Keratinocyte (primary cell): Measurements from ENCODE around the gene CFAP57. TPM values are rescaled to one million over a fixed set of nuclear protein-coding genes. Genes with fewer than 3 reads are reported as not detected.

Experiments
- DNase-seq: peaks from one replicate; pipeline ENCODE4 v3.0.0-alpha.2; 2011; ENCODE audit warnings: low read depth, missing footprints, low spot score
- FAIRE-seq: peaks from 2 replicates; lab custom pipeline; 2011; peaks lifted over from hg19 to GRCh38; lab: Jason Lieb, UNC
- H2AFZ ChIP-seq: 2 replicates; pipeline ENCODE4 v1.6.0; 2012; ENCODE audit warnings: low read length, control low read depth, inconsistent platforms; ENCODE audit not compliant: control insufficient read depth
- H3K27ac ChIP-seq: 2 replicates; pipeline ENCODE4 v1.5.1; 2011; ENCODE audit warnings: low read length; ENCODE audit not compliant: control insufficient read depth, insufficient read depth
- H3K27me3 ChIP-seq: 3 replicates; pipeline ENCODE4 v1.6.0; 2011; ENCODE audit warnings: low read length; ENCODE audit not compliant: control insufficient read depth, insufficient read depth; ENCODE audit errors: extremely low read depth
- H3K36me3 ChIP-seq, 2 experiments: 2 replicates in 1 of 2; 3 replicates in 1 of 2; pipeline ENCODE4 v1.5.1; 2011; ENCODE audit warnings: low read length in 2 of 2, mild to moderate bottlenecking in 1 of 2; ENCODE audit not compliant: control insufficient read depth in 2 of 2, insufficient read depth in 2 of 2; ENCODE audit errors: extremely low read depth in 1 of 2
- H3K4me1 ChIP-seq: 3 replicates; pipeline ENCODE4 v1.5.1; 2011; ENCODE audit warnings: low read length; ENCODE audit not compliant: control insufficient read depth, insufficient read depth; ENCODE audit errors: extremely low read depth
- H3K4me2 ChIP-seq: 3 replicates; pipeline ENCODE4 v1.6.0; 2011; ENCODE audit warnings: low read depth, low read length; ENCODE audit not compliant: control insufficient read depth, insufficient read depth; ENCODE audit errors: extremely low read depth
- H3K4me3 ChIP-seq, 3 experiments: fragments of 200-600 bp in 1 of 3; sonication (generic) in 1 of 3; 2 replicates in 2 of 3; 3 replicates in 1 of 3; pipeline ENCODE4 v1.5.1; 2011 to 2016; ENCODE audit warnings: low read length in 3 of 3, mild to moderate bottlenecking in 3 of 3, control low read depth in 2 of 3, inconsistent platforms in 1 of 3, low read depth in 1 of 3, mixed read lengths in 1 of 3, mixed run types in 1 of 3, moderate library complexity in 1 of 3; ENCODE audit not compliant: control insufficient read depth in 2 of 3, insufficient read depth in 2 of 3; ENCODE audit errors: extremely low read depth in 1 of 3
- H3K79me2 ChIP-seq: 2 replicates; pipeline ENCODE4 v1.6.0; 2012; ENCODE audit warnings: low read length; ENCODE audit not compliant: control insufficient read depth, insufficient read depth
- H3K9ac ChIP-seq: 3 replicates; pipeline ENCODE4 v1.6.0; 2011; ENCODE audit warnings: low read length; ENCODE audit not compliant: control insufficient read depth, insufficient read depth; ENCODE audit errors: extremely low read depth
- H3K9me1 ChIP-seq: 3 replicates; pipeline ENCODE4 v1.6.0; 2011; ENCODE audit warnings: low read length; ENCODE audit not compliant: control insufficient read depth, insufficient read depth; ENCODE audit errors: extremely low read depth
- H3K9me3 ChIP-seq: 2 replicates; pipeline ENCODE4 v1.5.1; 2012; ENCODE audit warnings: low read depth, low read length; ENCODE audit not compliant: control insufficient read depth
- H4K20me1 ChIP-seq: 3 replicates; pipeline ENCODE4 v1.6.0; 2011; ENCODE audit warnings: low read length; ENCODE audit not compliant: control insufficient read depth, insufficient read depth; ENCODE audit errors: extremely low read depth
- EZH2 ChIP-seq: IDR thresholded peaks from one replicate; pipeline ENCODE4 v1.6.1; 2012; ENCODE audit warnings: inconsistent platforms, mild to moderate bottlenecking, low read length, moderate library complexity
- dilution Hi-C: fragments of 300-500 bp; cut with MboI; formaldehyde crosslinking; loops from one replicate; pipeline ENCODE4 v1.7.0; 2020; ENCODE audit warnings: low sequenced_read_pairs; ENCODE audit not compliant: extremely low pct_ligation_motif_present
- polyA plus RNA-seq, 5 experiments: library from polyadenylated mRNA; depleted of rRNA in 3 of 5; stranded (reverse) in 3 of 5; stranded (forward) in 1 of 5; unstranded in 1 of 5; fragments of >200 nt; gene quantifications; 1 replicate in 1 of 5; 2 replicates in 3 of 5; 3 replicates in 1 of 5; pipeline versions ENCODE4 v1.2.1 to v1.2.3, GENCODE V29; 2011 to 2012; ENCODE audit warnings: missing spikeins in 2 of 5, low read depth in 1 of 5, low replicate concordance in 1 of 5
- TF ChIP-seq, protein P1 (sequence below), 3 experiments: IDR thresholded peaks in 1 of 3; conservative IDR thresholded peaks in 1 of 3; optimal IDR thresholded peaks in 1 of 3; 2 replicates in 2 of 3; 3 replicates in 1 of 3; pipeline versions ENCODE3 to v1.5.1; 2011; ENCODE audit warnings: low read length in 3 of 3, mild to moderate bottlenecking in 3 of 3, moderate library complexity in 2 of 3, control low read depth in 1 of 3, inconsistent platforms in 1 of 3; ENCODE audit not compliant: insufficient read depth in 2 of 3; ENCODE audit errors: extremely low read depth in 1 of 3

CFAP57 gene
- polyA plus RNA-seq, 1 donor (not counting 4 experiments of a cell fraction or from before 2014, with no cell fraction given), result 0.39 TPM

DNA sequence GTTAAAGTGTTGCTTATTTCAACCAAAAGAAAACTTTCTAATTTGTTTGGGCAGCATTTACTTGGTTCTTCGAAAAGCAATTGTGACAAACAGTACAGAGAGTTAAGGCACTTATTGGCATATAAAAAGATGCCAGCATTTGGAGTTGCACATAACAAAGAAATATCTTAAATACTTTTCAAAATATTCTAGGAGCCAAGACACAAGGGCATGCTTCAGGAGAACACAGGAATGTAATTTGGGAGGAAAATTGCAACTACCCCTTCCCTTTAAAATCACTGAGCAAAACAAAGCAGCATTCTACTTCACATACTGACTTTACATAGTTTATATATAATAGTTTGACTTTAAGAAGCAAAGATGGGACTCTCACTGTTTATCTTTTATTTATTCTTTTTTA lies 124.1 kb downstream of the CFAP57 start:
- Histone ChIP-seq H3K9me1 (no peaks in the 10 kb centered on the region), H3K27ac (no peak overlapping the region), H3K9me3 (no peaks in the 10 kb centered on the region), H3K36me3 (no peaks in the 10 kb centered on the region), H3K4me1 (peaks cover 9% of the 10 kb centered on the region), H3K4me3 (no peak overlapping the region), H3K4me2 (no peak overlapping the region), H3K27me3 (no peaks in the 10 kb centered on the region), H2AFZ (no peak overlapping the region), H3K9ac (no peak overlapping the region), H3K79me2 (no peaks in the 10 kb centered on the region), H4K20me1 (no peaks in the 10 kb centered on the region)
- dilution Hi-C loops, result no loop called here
- DNase-seq (no peak), FAIRE-seq (no peak)
- TF ChIP-seq, protein P1, sequence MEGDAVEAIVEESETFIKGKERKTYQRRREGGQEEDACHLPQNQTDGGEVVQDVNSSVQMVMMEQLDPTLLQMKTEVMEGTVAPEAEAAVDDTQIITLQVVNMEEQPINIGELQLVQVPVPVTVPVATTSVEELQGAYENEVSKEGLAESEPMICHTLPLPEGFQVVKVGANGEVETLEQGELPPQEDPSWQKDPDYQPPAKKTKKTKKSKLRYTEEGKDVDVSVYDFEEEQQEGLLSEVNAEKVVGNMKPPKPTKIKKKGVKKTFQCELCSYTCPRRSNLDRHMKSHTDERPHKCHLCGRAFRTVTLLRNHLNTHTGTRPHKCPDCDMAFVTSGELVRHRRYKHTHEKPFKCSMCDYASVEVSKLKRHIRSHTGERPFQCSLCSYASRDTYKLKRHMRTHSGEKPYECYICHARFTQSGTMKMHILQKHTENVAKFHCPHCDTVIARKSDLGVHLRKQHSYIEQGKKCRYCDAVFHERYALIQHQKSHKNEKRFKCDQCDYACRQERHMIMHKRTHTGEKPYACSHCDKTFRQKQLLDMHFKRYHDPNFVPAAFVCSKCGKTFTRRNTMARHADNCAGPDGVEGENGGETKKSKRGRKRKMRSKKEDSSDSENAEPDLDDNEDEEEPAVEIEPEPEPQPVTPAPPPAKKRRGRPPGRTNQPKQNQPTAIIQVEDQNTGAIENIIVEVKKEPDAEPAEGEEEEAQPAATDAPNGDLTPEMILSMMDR (optimal IDR thresholded peaks at IDR 0.05 in 1 of 3, IDR thresholded peaks at IDR 0.05 in 1 of 3, conservative IDR thresholded peaks at IDR 0.05 in 1 of 3; ENCODE audit: extremely low read depth in 1 of 3, insufficient read depth in 2 of 3, low read length in 3 of 3), result no peak
- TF ChIP-seq EZH2, result no peak

DNA sequence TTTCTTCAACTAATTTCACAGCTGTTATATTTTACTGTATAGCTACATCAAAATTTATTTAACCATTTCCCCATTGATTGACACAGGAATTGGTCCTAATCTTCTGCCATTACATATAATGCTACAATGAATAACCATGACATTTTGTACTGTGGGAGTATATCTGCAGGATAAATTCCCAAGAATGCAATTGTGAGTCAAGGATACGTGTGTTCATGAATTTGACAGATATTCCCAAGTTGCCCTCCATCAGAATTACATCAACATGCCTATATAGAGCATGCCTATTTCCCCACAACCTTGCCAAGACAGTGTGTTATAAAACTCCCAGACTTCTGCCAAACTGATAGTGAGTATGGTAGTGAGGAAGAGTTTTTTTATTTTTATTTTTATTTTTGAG lies 125.9 kb downstream of the CFAP57 start:
- Histone ChIP-seq H3K4me3 (no peak overlapping the region), H3K9ac (no peak overlapping the region), H3K27ac (no peak overlapping the region), H3K9me3 (no peaks in the 10 kb centered on the region), H3K27me3 (no peaks in the 10 kb centered on the region), H2AFZ (no peak overlapping the region), H3K4me2 (no peak overlapping the region), H3K79me2 (no peaks in the 10 kb centered on the region), H3K4me1 (peaks cover 9% of the 10 kb centered on the region), H3K36me3 (no peaks in the 10 kb centered on the region), H4K20me1 (no peaks in the 10 kb centered on the region), H3K9me1 (no peaks in the 10 kb centered on the region)
- TF ChIP-seq EZH2, result no peak
- TF ChIP-seq, protein P1 (optimal IDR thresholded peaks at IDR 0.05 in 1 of 3, IDR thresholded peaks at IDR 0.05 in 1 of 3, conservative IDR thresholded peaks at IDR 0.05 in 1 of 3; ENCODE audit: extremely low read depth in 1 of 3, insufficient read depth in 2 of 3, low read length in 3 of 3), result no peak
- dilution Hi-C loops, result no loop called here
- FAIRE-seq (no peak), DNase-seq (no peak)
